Amniotic stem cell (primary cell): ENCODE measurements around the gene KATNAL1.
"Not testable (repeated sequence)": the region's sequence is repeated elsewhere in the genome, so short reads cannot be mapped to it uniquely, and the experiment has no call there.

ENCODE experiments used
- DNase-seq: peaks from one replicate; lab custom pipeline; 2025; lab: John Stamatoyannopoulos, UW

Gene KATNAL1

GRCh38 chr13:30292325-30292724 lies 15.0 kb downstream of the KATNAL1 start:
- DNase-seq = no peak

- DNase-seq = no peak
These were observed 16.4 kb downstream of the KATNAL1 start for GRCh38 chr13:30290812-30291436.

- DNase-seq = no peak
These were observed 17.8 kb downstream of the KATNAL1 start for GRCh38 chr13:30289533-30289932.

- DNase-seq = not testable (repeated sequence)
These were observed 21.3 kb downstream of the KATNAL1 start for GRCh38 chr13:30286059-30286458.

- no peak for DNase-seq
These were observed 31.2 kb downstream of the KATNAL1 start for GRCh38 chr13:30276178-30276577.

- no peak for DNase-seq
These were observed 33.3 kb downstream of the KATNAL1 start for GRCh38 chr13:30274083-30274482.

- not testable (repeated sequence) for DNase-seq
These were observed 37.3 kb downstream of the KATNAL1 start for GRCh38 chr13:30270035-30270434.

GRCh38 chr13:30268673-30269072 lies 38.7 kb downstream of the KATNAL1 start:
- DNase-seq = no peak

GRCh38 chr13:30266756-30267155 lies 40.6 kb downstream of the KATNAL1 start:
- no peak for DNase-seq

GRCh38 chr13:30259149-30259733 lies 48.1 kb downstream of the KATNAL1 start:
- not testable (repeated sequence) for DNase-seq

- no peak for DNase-seq
These were observed 49.8 kb downstream of the KATNAL1 start for GRCh38 chr13:30257468-30258099.

- no peak for DNase-seq
These were observed 50.5 kb downstream of the KATNAL1 start for GRCh38 chr13:30256713-30257467.

GRCh38 chr13:30255696-30256095 lies 51.7 kb downstream of the KATNAL1 start:
- no peak for DNase-seq

- DNase-seq = no peak
These were observed 53.5 kb downstream of the KATNAL1 start for GRCh38 chr13:30253830-30254229.

GRCh38 chr13:30247406-30247805 lies 59.9 kb downstream of the KATNAL1 start:
- no peak for DNase-seq

- DNase-seq = no peak
These were observed 65.8 kb downstream of the KATNAL1 start for GRCh38 chr13:30241532-30241931.

GRCh38 chr13:30240608-30241007 lies 66.7 kb downstream of the KATNAL1 start:
- DNase-seq = no peak

- DNase-seq = no peak
These were observed 72.1 kb downstream of the KATNAL1 start for GRCh38 chr13:30235216-30235615.

- no peak for DNase-seq
These were observed 72.7 kb downstream of the KATNAL1 start for GRCh38 chr13:30234619-30235162.

- no peak for DNase-seq
These were observed 82.6 kb downstream of the KATNAL1 start for GRCh38 chr13:30224732-30225131.

GRCh38 chr13:30222254-30222653 lies 85.1 kb downstream of the KATNAL1 start:
- no peak for DNase-seq

- DNase-seq = no peak
These were observed 91.2 kb downstream of the KATNAL1 start for GRCh38 chr13:30216111-30216510.

GRCh38 chr13:30212256-30212655 lies 95.1 kb downstream of the KATNAL1 start:
- DNase-seq = no peak
